Measurements from ENCODE around the gene CDH23.

- TF ChIP-seq CTCF (IDR thresholded peaks at IDR 0.05; ENCODE audit: poor library complexity, severe bottlenecking) (no peak), SMC3 (conservative IDR thresholded peaks at IDR 0.05; ENCODE audit: poor library complexity) (no peak), REST (IDR thresholded peaks at IDR 0.05; ENCODE audit: borderline replicate concordance) (no peak), EZH2 (IDR thresholded peaks at IDR 0.05; ENCODE audit: borderline replicate concordance, insufficient read depth, low read length, poor library complexity, severe bottlenecking) (no peak), EP300 (conservative IDR thresholded peaks at IDR 0.05; ENCODE audit: poor library complexity, severe bottlenecking) (no peak), POLR2AphosphoS5 (IDR thresholded peaks at IDR 0.05) (no peak), RAD21 (conservative IDR thresholded peaks at IDR 0.05) (no peak), TAF1 (IDR thresholded peaks at IDR 0.05; ENCODE audit: low read depth) (no peak)
Observed at GRCh38 chr10:71671994-71672946, 275.6 kb downstream of the CDH23 start.

All from neural cell (in vitro differentiated cells).